Measurements from ENCODE around the gene MRNIP. TPM values are rescaled to one million over a fixed set of nuclear protein-coding genes. Genes with fewer than 3 reads are reported as not detected.
A peak's percentile ranks its signal among the peaks of the same experiment; 100 is the strongest.

Gene MRNIP
- total RNA-seq, 1 experiment from 2014 or later, result 37.8 TPM

GRCh38 chr5:179795863-179796833 is 62.5 kb downstream of the MRNIP start:
- DNase-seq, result peak; percentile 91 to 95
- intact Hi-C loops (cut with micrococcal nuclease; ENCODE audit: unreplicated experiment), result loop anchor here (1.0 to 10.0 kb wide), 3 partner anchors 33 to 121 kb away; partner anchors contain the start of gene MAML1
- H3K9me3 Mint-ChIP-seq (ENCODE audit: unreplicated experiment), result no peaks in the 10 kb centered on the region
- POLR2A ChIA-PET, result interaction anchor here (0.6 to 1.3 kb wide), 3 partner anchors 29 to 115 kb away, joined by 3 to 5 read pairs (median 5); partner anchors contain the start of gene CBY3
- H3K4me1 Mint-ChIP-seq (ENCODE audit: low read depth, unreplicated experiment), result peaks cover 7% of the 10 kb centered on the region
- no peaks in the 10 kb centered on the region for H3K27me3 Mint-ChIP-seq (ENCODE audit: insufficient read depth, unreplicated experiment)
- no TSS peak for BruUV-seq (replicated peaks)
- peaks cover 62% of the 10 kb centered on the region for H3K36me3 Mint-ChIP-seq (ENCODE audit: insufficient read depth, unreplicated experiment)
- Histone ChIP-seq H3K4me1 (peaks cover 14% of the 10 kb centered on the region; the same call in 1 of the 2 replicates), H3K4me3 (ENCODE audit: low read depth, low read length) (peak overlapping the region; percentile 77), H3K9me3 (no peaks in the 10 kb centered on the region), H3K36me3 (ENCODE audit: control insufficient read depth, insufficient read depth, low read length) (peaks cover 7% of the 10 kb centered on the region; the same call in 1 of the 2 replicates), H3K27me3 (replicated peaks; ENCODE audit: control insufficient read depth, insufficient read depth, low read length) (no peaks in the 10 kb centered on the region)
- TF ChIP-seq CTCF (IDR thresholded peaks at IDR 0.05; ENCODE audit: insufficient read depth in 1 of 2, low read depth in 1 of 2, low read length in 1 of 2, severe bottlenecking in 1 of 2, unreplicated experiment in 1 of 2), result peak; percentile 49 to 71
- H3K27ac Mint-ChIP-seq (ENCODE audit: unreplicated experiment), result peak overlapping the region; percentile 62
- H3K4me3 Mint-ChIP-seq (ENCODE audit: unreplicated experiment), result peak overlapping the region; percentile 74
- CTCF ChIA-PET, result interaction anchor here (0.6 to 1.5 kb wide), 11 partner anchors 11 to 117 kb away, joined by 3 to 11 read pairs (median 5); partner anchors contain the start of genes CBY3 and MAML1

- ChIA-PET POLR2A (interaction anchor here (0.6 to 1.3 kb wide), 3 partner anchors 28 to 115 kb away, joined by 3 to 5 read pairs (median 5); partner anchors contain the start of gene CBY3), CTCF (interaction anchor here (0.6 to 1.5 kb wide), 11 partner anchors 10 to 117 kb away, joined by 3 to 11 read pairs (median 5); partner anchors contain the start of genes CBY3 and MAML1)
- Mint-ChIP-seq H3K36me3 (ENCODE audit: insufficient read depth, unreplicated experiment) (peaks cover 54% of the 10 kb centered on the region), H3K4me3 (ENCODE audit: unreplicated experiment) (peak overlapping the region; percentile 74), H3K27me3 (ENCODE audit: insufficient read depth, unreplicated experiment) (no peaks in the 10 kb centered on the region), H3K9me3 (ENCODE audit: unreplicated experiment) (no peaks in the 10 kb centered on the region), H3K4me1 (ENCODE audit: low read depth, unreplicated experiment) (peaks cover 7% of the 10 kb centered on the region), H3K27ac (ENCODE audit: unreplicated experiment) (peak overlapping the region; percentile 53)
- intact Hi-C loops (cut with micrococcal nuclease; ENCODE audit: unreplicated experiment), result loop anchor here (1.0 to 10.0 kb wide), 2 partner anchors 32 to 120 kb away; no protein-coding TSS in a partner anchor
- peaks cover 7% of the 10 kb centered on the region; the same call in 1 of the 2 replicates for H3K36me3 ChIP-seq (ENCODE audit: control insufficient read depth, insufficient read depth, low read length)
- DNase-seq, result peak; percentile 61 to 84
- no peaks in the 10 kb centered on the region for H3K27me3 ChIP-seq (replicated peaks; ENCODE audit: control insufficient read depth, insufficient read depth, low read length)
- no peaks in the 10 kb centered on the region for H3K9me3 ChIP-seq
- TSS peak; percentile 3 for BruUV-seq (replicated peaks)
- H3K4me1 ChIP-seq, result peaks cover 14% of the 10 kb centered on the region; the same call in 1 of the 2 replicates
- no peak for TF ChIP-seq CTCF (IDR thresholded peaks at IDR 0.05; ENCODE audit: insufficient read depth in 1 of 2, low read depth in 1 of 2, low read length in 1 of 2, severe bottlenecking in 1 of 2, unreplicated experiment in 1 of 2)
- peak overlapping the region; percentile 77 for H3K4me3 ChIP-seq (ENCODE audit: low read depth, low read length)
These were observed 63.4 kb downstream of the MRNIP start for GRCh38 chr5:179795049-179795862.

Measured in Caco-2 (cell line).